H1 (cell line): ENCODE measurements around the gene AOAH. TPM values are rescaled to one million over a fixed set of nuclear protein-coding genes. Genes with fewer than 3 reads are reported as not detected.

ENCODE experiments used
- CTCF ChIA-PET: fragments of 300-600 bp; sonication (Branson Sonifier 250); formaldehyde crosslinking; loops from one replicate; lab custom pipeline; 2021; ENCODE audit not compliant: partially characterized antibody; lab: Charles Lee
- POLR2A ChIA-PET: fragments of 300-600 bp; sonication (Branson Sonifier 250); formaldehyde crosslinking; loops from one replicate; lab custom pipeline; 2021; ENCODE audit warnings: inconsistent platforms; ENCODE audit not compliant: partially characterized antibody; lab: Charles Lee
- DNase-seq, 2 experiments: peaks; one replicate each; pipeline versions ENCODE4 v3.0.0 to v3.0.0-alpha.2; 2010 to 2022; ENCODE audit warnings: low spot score in 2 of 2, low read depth in 1 of 2, mixed read lengths in 1 of 2
- FAIRE-seq: peaks from 2 replicates; lab custom pipeline; 2011; peaks lifted over from hg19 to GRCh38; lab: Jason Lieb, UNC
- H2AFZ ChIP-seq: 2 replicates; pipeline ENCODE4 v1.8.1; 2012; ENCODE audit warnings: low read length, inconsistent platforms
- H2AK5ac ChIP-seq: 2 replicates; pipeline ENCODE4 v1.6.1; 2013; ENCODE audit warnings: low read depth, low read length
- H2BK120ac ChIP-seq: replicated peaks from 2 replicates; pipeline ENCODE3; 2013; ENCODE audit warnings: low read depth, low read length, inconsistent platforms
- H2BK12ac ChIP-seq: 2 replicates; pipeline ENCODE4 v1.6.1; 2013; ENCODE audit warnings: low read depth, low read length
- H2BK15ac ChIP-seq: 2 replicates; pipeline ENCODE4 v1.6.1; 2013; ENCODE audit warnings: low read length
- H2BK20ac ChIP-seq: 2 replicates; pipeline ENCODE4 v1.6.1; 2013; ENCODE audit warnings: low read length
- H2BK5ac ChIP-seq: 2 replicates; pipeline ENCODE4 v1.6.1; 2013; ENCODE audit warnings: low read depth, low read length
- H3K14ac ChIP-seq: 2 replicates; pipeline ENCODE4 v1.6.1; 2013; ENCODE audit warnings: inconsistent platforms; ENCODE audit not compliant: insufficient read length
- H3K18ac ChIP-seq: 2 replicates; pipeline ENCODE4 v1.6.1; 2013; ENCODE audit warnings: low read length; ENCODE audit errors: extremely low read depth
- H3K23ac ChIP-seq: 2 replicates; pipeline ENCODE4 v1.6.1; 2013; ENCODE audit warnings: inconsistent platforms; ENCODE audit not compliant: insufficient read length
- H3K23me2 ChIP-seq: 2 replicates; pipeline ENCODE4 v1.6.1; 2013; ENCODE audit warnings: low read depth, low read length
- H3K27ac ChIP-seq: 2 replicates; pipeline ENCODE4 v1.6.1; 2011; ENCODE audit warnings: low read depth, low read length, inconsistent platforms
- H3K27me3 ChIP-seq, 4 experiments: replicated peaks in 1 of 4; 1 replicate in 1 of 4; 2 replicates in 3 of 4; pipeline versions ENCODE4 v1.6.1 to v1.8.1; 2011 to 2013; ENCODE audit warnings: low read length in 3 of 4, mild to moderate bottlenecking in 3 of 4, inconsistent platforms in 2 of 4, mixed read lengths in 2 of 4, moderate library complexity in 1 of 4; ENCODE audit not compliant: control insufficient read depth in 3 of 4, insufficient read depth in 3 of 4; ENCODE audit errors: extremely low read depth in 1 of 4
- H3K36me3 ChIP-seq, 4 experiments: 2 replicates each; pipeline versions ENCODE4 v1.6.1 to v1.8.1; 2011 to 2013; ENCODE audit warnings: mild to moderate bottlenecking in 4 of 4, low read length in 3 of 4, moderate library complexity in 2 of 4, control low read depth in 1 of 4, inconsistent platforms in 1 of 4; ENCODE audit not compliant: insufficient read depth in 4 of 4, control insufficient read depth in 2 of 4
- H3K4ac ChIP-seq: replicated peaks from 2 replicates; pipeline ENCODE3; 2013; ENCODE audit warnings: low read length, low read depth, mixed read lengths, inconsistent platforms; ENCODE audit not compliant: insufficient read length
- H3K4me1 ChIP-seq, 4 experiments: replicated peaks in 1 of 4; 1 replicate in 1 of 4; 2 replicates in 3 of 4; pipeline versions ENCODE4 v1.6.1 to v1.8.1; 2011 to 2013; ENCODE audit warnings: low read length in 3 of 4, inconsistent platforms in 2 of 4, mixed read lengths in 1 of 4; ENCODE audit not compliant: insufficient read depth in 4 of 4, control insufficient read depth in 3 of 4
- H3K4me2 ChIP-seq, 2 experiments: 2 replicates each; pipeline versions ENCODE4 v1.6.1 to v1.8.1; 2011 to 2013; ENCODE audit warnings: low read depth in 2 of 2, low read length in 2 of 2, control low read depth in 1 of 2, inconsistent platforms in 1 of 2, mild to moderate bottlenecking in 1 of 2; ENCODE audit not compliant: insufficient read depth in 1 of 2
- H3K4me3 ChIP-seq, 4 experiments: fragments of 200-600, 300-600 bp in 1 of 4; sonication (generic), shearing (Covaris generic), sonication (Bioruptor Twin) in 1 of 4; 2 replicates each; pipeline versions ENCODE4 v1.5.1 to v1.8.1; 2011 to 2016; ENCODE audit warnings: low read length in 4 of 4, low read depth in 3 of 4, control low read depth in 2 of 4, inconsistent platforms in 2 of 4, mild to moderate bottlenecking in 2 of 4, mixed read lengths in 1 of 4, moderate library complexity in 1 of 4; ENCODE audit not compliant: insufficient read depth in 2 of 4; ENCODE audit errors: extremely low read depth in 1 of 4
- H3K56ac ChIP-seq: replicated peaks from 2 replicates; pipeline ENCODE3; 2013; ENCODE audit warnings: low read depth, mild to moderate bottlenecking, mixed read lengths, low read length, inconsistent platforms; ENCODE audit not compliant: insufficient read length
- H3K79me1 ChIP-seq: 2 replicates; pipeline ENCODE4 v1.6.1; 2013; ENCODE audit warnings: low read depth, low read length, control low read depth
- H3K79me2 ChIP-seq, 2 experiments: 2 replicates each; pipeline versions ENCODE4 v1.6.1 to v1.8.1; 2012 to 2013; ENCODE audit warnings: low read length in 2 of 2, mild to moderate bottlenecking in 2 of 2, inconsistent platforms in 1 of 2; ENCODE audit not compliant: insufficient read depth in 2 of 2, control insufficient read depth in 1 of 2
- H3K9ac ChIP-seq, 4 experiments: replicated peaks in 1 of 4; 1 replicate in 1 of 4; 2 replicates in 3 of 4; pipeline versions ENCODE4 v1.6.1 to v1.8.1; 2011 to 2013; ENCODE audit warnings: low read depth in 3 of 4, low read length in 3 of 4, control low read depth in 2 of 4, mild to moderate bottlenecking in 2 of 4, moderate library complexity in 2 of 4, inconsistent platforms in 1 of 4; ENCODE audit errors: extremely low read depth in 1 of 4
- H3K9me3 ChIP-seq, 2 experiments: 2 replicates each; pipeline versions ENCODE4 v1.6.1 to v1.8.1; 2012 to 2013; ENCODE audit warnings: mild to moderate bottlenecking in 2 of 2, moderate library complexity in 2 of 2, control low read depth in 1 of 2, inconsistent platforms in 1 of 2, low read depth in 1 of 2, low read length in 1 of 2, mixed read lengths in 1 of 2; ENCODE audit not compliant: insufficient read depth in 2 of 2
- H4K20me1 ChIP-seq, 2 experiments: replicated peaks in 1 of 2; 2 replicates each; pipeline versions ENCODE3 to v1.8.1; 2011 to 2013; ENCODE audit warnings: inconsistent platforms in 2 of 2, low read length in 2 of 2, mild to moderate bottlenecking in 1 of 2; ENCODE audit not compliant: insufficient read depth in 2 of 2, control insufficient read depth in 1 of 2
- H4K5ac ChIP-seq: 2 replicates; pipeline ENCODE4 v1.6.1; 2013; ENCODE audit warnings: low read length, low read depth, mixed read lengths, inconsistent platforms; ENCODE audit not compliant: insufficient read length
- H4K8ac ChIP-seq: 2 replicates; pipeline ENCODE4 v1.8.0; 2013; ENCODE audit warnings: mild to moderate bottlenecking, moderate library complexity, low read length, inconsistent platforms; ENCODE audit not compliant: insufficient read depth; ENCODE audit errors: extremely low read depth
- H4K91ac ChIP-seq: replicated peaks from 2 replicates; pipeline ENCODE3; 2013; ENCODE audit warnings: low read length, mixed read lengths, inconsistent platforms; ENCODE audit not compliant: insufficient read length
- BACH1 ChIP-seq: IDR thresholded peaks from 2 replicates; pipeline ENCODE4 v1.6.1; 2012; ENCODE audit warnings: low read length, improper control_type of control experiment
- CBX8 ChIP-seq: fragments of 300-800, 300-1000 bp; sonication (generic); IDR thresholded peaks from 2 replicates; pipeline ENCODE4 v1.7.1; 2016; ENCODE audit warnings: low read depth, low read length, borderline replicate concordance
- CTBP2 ChIP-seq: IDR thresholded peaks from 2 replicates; pipeline ENCODE4 v1.7.0; 2011; ENCODE audit warnings: borderline replicate concordance, mild to moderate bottlenecking, moderate library complexity, mixed read lengths, low read length; ENCODE audit not compliant: insufficient read depth, insufficient read length
- RFX5 ChIP-seq: IDR thresholded peaks from 2 replicates; pipeline ENCODE4 v1.6.1; 2011; ENCODE audit warnings: low read depth, low read length, improper control_type of control experiment, borderline replicate concordance
- WGBS, 2 experiments: shearing (Covaris generic) in 1 of 2; methylation state at CpG; one replicate each; pipeline versions ENCODE4 v1.1.6 to v1.1.7; 2013 to 2015; ENCODE audit warnings: low lambda C conversion rate in 2 of 2, mixed read lengths in 2 of 2, inconsistent platforms in 1 of 2, low coverage in 1 of 2, missing lambda C conversion rate in 1 of 2; ENCODE audit not compliant: insufficient replicate concordance in 2 of 2, insufficient coverage in 1 of 2, insufficient read length in 1 of 2; ENCODE audit errors: extremely low coverage in 1 of 2, missing lambda C conversion rate in 1 of 2; 5-methylcytosine and 5-hydroxymethylcytosine counted together
- polyA plus RNA-seq, 7 experiments: library from polyadenylated mRNA; depleted of rRNA in 3 of 7; stranded (reverse) in 5 of 7; unstranded in 2 of 7; fragments of >200 nt in 5 of 7; fragments of 200-250 nt in 2 of 7; gene quantifications; 1 replicate in 5 of 7; 2 replicates in 1 of 7; 4 replicates in 1 of 7; pipeline versions ENCODE4 v1.2.1 to v1.2.3, GENCODE V29; 2011 to 2013; ENCODE audit warnings: missing spikeins in 2 of 7, mixed read lengths in 2 of 7
- total RNA-seq: library from RNA; stranded (reverse); fragmentation: NEBNext Ultra II Directional; extraction: Animal tissue kit (Norgen Biotek cat#: 25700); gene quantifications from 2 replicates; pipeline ENCODE4 v1.2.1, GENCODE V29; 2021
- TF ChIP-seq, protein P1 (sequence below): IDR thresholded peaks from 2 replicates; pipeline ENCODE4 v1.6.1; 2012; ENCODE audit warnings: low read length, inconsistent platforms
- TF ChIP-seq, protein P2 (sequence below): IDR thresholded peaks from 2 replicates; pipeline ENCODE4 v1.6.1; 2012; ENCODE audit warnings: inconsistent platforms

Gene AOAH
- total and polyA plus RNA-seq, 2 of the 8 experiments (the other 6 are each of a cell fraction or from before 2014, with no cell fraction given) = 0.08 TPM; not detected in 1

DNA sequence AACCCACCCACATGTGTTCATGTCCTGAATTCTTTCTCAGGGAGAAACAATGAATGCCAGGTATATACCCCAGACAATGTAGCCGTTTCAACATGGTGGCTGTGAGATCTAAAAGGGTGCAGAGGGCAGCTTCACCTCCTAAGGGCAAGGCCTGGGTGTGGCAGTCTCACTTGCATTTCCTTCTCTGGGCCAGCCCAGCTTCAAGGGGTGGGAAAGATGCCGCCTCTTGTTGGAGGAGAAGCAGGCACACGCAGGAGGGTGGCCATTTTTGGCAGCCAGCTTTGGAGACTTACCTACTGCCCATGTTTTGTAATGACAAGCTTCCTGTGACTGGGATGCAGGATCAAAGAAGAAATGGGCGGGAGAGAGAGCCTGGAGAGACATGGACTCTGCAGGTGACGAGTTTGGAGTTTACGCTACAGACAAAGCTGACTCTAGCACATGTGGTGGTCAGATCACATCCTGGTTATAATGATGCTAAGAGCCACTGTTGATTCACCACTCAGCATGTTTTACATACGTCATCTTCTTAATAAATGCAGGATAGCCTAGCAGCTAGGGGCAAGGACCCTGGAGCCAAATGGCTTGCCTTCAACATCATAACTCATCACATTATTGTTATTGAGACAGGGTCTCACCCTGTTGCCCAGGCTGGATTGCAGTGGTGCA is 218.0 kb downstream of the AOAH start:
- Histone ChIP-seq H3K56ac (no peak overlapping the region), H3K4me2 (no peak overlapping the region), H2AFZ (no peak overlapping the region), H2BK12ac (no peak overlapping the region), H2BK15ac (no peak overlapping the region), H3K18ac (no peak overlapping the region), H3K14ac (no peak overlapping the region), H2AK5ac (no peak overlapping the region), H3K9me3 (0 out of 4 replicates have a peak, but pooled peaks cover 0 to 4% of the 10 kb centered on the region in 2 experiments), H3K79me1 (no peaks in the 10 kb centered on the region), H3K23ac (no peak overlapping the region), H4K20me1 (no peaks in the 10 kb centered on the region), H4K8ac (no peak overlapping the region), H3K36me3 (no peaks in the 10 kb centered on the region), H3K4me3 (no peak overlapping the region), H2BK5ac (no peak overlapping the region), H3K9ac (no peak overlapping the region), H3K4me1 (no peaks in the 10 kb centered on the region), H2BK20ac (no peak overlapping the region), H4K5ac (no peak overlapping the region), H3K79me2 (no peaks in the 10 kb centered on the region), H3K23me2 (no peaks in the 10 kb centered on the region), H3K27me3 (no peaks in the 10 kb centered on the region), H4K91ac (no peak overlapping the region), H2BK120ac (no peak overlapping the region), H3K4ac (no peak overlapping the region), H3K27ac (no peak overlapping the region)
- ChIA-PET POLR2A (no interaction called here), CTCF (interaction anchor here (1.0 to 2.5 kb wide), 6 partner anchors 16 to 113 kb away, joined by 3 to 9 read pairs (median 6); no protein-coding TSS in a partner anchor)
- TF ChIP-seq, protein P1, sequence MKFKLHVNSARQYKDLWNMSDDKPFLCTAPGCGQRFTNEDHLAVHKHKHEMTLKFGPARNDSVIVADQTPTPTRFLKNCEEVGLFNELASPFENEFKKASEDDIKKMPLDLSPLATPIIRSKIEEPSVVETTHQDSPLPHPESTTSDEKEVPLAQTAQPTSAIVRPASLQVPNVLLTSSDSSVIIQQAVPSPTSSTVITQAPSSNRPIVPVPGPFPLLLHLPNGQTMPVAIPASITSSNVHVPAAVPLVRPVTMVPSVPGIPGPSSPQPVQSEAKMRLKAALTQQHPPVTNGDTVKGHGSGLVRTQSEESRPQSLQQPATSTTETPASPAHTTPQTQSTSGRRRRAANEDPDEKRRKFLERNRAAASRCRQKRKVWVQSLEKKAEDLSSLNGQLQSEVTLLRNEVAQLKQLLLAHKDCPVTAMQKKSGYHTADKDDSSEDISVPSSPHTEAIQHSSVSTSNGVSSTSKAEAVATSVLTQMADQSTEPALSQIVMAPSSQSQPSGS = no peak
- no peak for TF ChIP-seq CTBP2
- TF ChIP-seq, protein P2, sequence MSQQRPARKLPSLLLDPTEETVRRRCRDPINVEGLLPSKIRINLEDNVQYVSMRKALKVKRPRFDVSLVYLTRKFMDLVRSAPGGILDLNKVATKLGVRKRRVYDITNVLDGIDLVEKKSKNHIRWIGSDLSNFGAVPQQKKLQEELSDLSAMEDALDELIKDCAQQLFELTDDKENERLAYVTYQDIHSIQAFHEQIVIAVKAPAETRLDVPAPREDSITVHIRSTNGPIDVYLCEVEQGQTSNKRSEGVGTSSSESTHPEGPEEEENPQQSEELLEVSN = peak; percentile 13; the same call in 1 of the 2 replicates
- TF ChIP-seq RFX5 = no peak
- no peak for TF ChIP-seq BACH1
- no peak for TF ChIP-seq CBX8
- 88% methylated on average over 7 of the region's 7 CpGs; no CpG with 5 or more reads in 1 of the 2 experiments for WGBS, 2 experiments
- FAIRE-seq (no peak), DNase-seq (no peak)
